Endothelial cell of umbilical vein (primary cell): ENCODE measurements around the gene CYTH1. TPM values are rescaled to one million over a fixed set of nuclear protein-coding genes. Genes with fewer than 3 reads are reported as not detected.

Experiments
- BruUV-seq: library from RNA; stranded (reverse); fragments of 400-500 nt; replicated peaks from 2 replicates; lab custom pipeline; 2021; lab: Mats Ljungman, UMichigan
- CTCF ChIA-PET: fragments of 300-600, 350-600 bp; sonication (Branson Sonifier 250); formaldehyde crosslinking; loops from one replicate; lab custom pipeline; 2021; ENCODE audit warnings: antibody characterized with exemption, inconsistent platforms; lab: Charles Lee
- POLR2A ChIA-PET: fragments of 300-600, 350-600 bp; sonication (Branson Sonifier 250); formaldehyde crosslinking; loops from one replicate; lab custom pipeline; 2021; ENCODE audit warnings: antibody characterized with exemption, inconsistent platforms; lab: Charles Lee
- DNase-seq: peaks from one replicate; pipeline ENCODE4 v3.0.0-alpha.2; 2011; ENCODE audit warnings: low read depth, low spot score
- FAIRE-seq: peaks from 2 replicates; lab custom pipeline; 2011; peaks lifted over from hg19 to GRCh38; lab: Jason Lieb, UNC
- H2AFZ ChIP-seq: 2 replicates; pipeline ENCODE4 v1.6.0; 2012; ENCODE audit warnings: low read depth, low read length, control low read depth, inconsistent platforms
- H3K27ac ChIP-seq: 2 replicates; pipeline ENCODE4 v1.5.1; 2011; ENCODE audit warnings: low read depth, mild to moderate bottlenecking, control low read depth, low read length, moderate library complexity; ENCODE audit not compliant: insufficient read depth
- H3K27me3 ChIP-seq, 2 experiments: 2 replicates each; pipeline versions ENCODE4 v1.6.0 to v1.6.1; 2011; ENCODE audit warnings: low read length in 2 of 2, mixed read lengths in 1 of 2; ENCODE audit not compliant: control insufficient read depth in 2 of 2, insufficient read depth in 2 of 2
- H3K36me3 ChIP-seq, 2 experiments: 2 replicates in 1 of 2; 3 replicates in 1 of 2; pipeline ENCODE4 v1.5.1; 2011; ENCODE audit warnings: low read length in 2 of 2, mild to moderate bottlenecking in 1 of 2, moderate library complexity in 1 of 2; ENCODE audit not compliant: control insufficient read depth in 2 of 2, insufficient read depth in 2 of 2; ENCODE audit errors: extremely low read depth in 1 of 2
- H3K4me1 ChIP-seq: 3 replicates; pipeline ENCODE4 v1.5.1; 2011; ENCODE audit warnings: mild to moderate bottlenecking, low read length; ENCODE audit not compliant: control insufficient read depth, insufficient read depth; ENCODE audit errors: extremely low read depth
- H3K4me2 ChIP-seq: 2 replicates; pipeline ENCODE4 v1.6.1; 2011; ENCODE audit warnings: low read length, control low read depth, mixed read lengths; ENCODE audit not compliant: insufficient read depth
- H3K4me3 ChIP-seq, 3 experiments: fragments of 200-600 bp in 1 of 3; sonication (generic), shearing (Covaris generic) in 1 of 3; replicated peaks in 1 of 3; 2 replicates each; pipeline ENCODE4 v1.5.1; 2011 to 2016; ENCODE audit warnings: control low read depth in 3 of 3, low read length in 3 of 3, mild to moderate bottlenecking in 2 of 3, inconsistent platforms in 1 of 3, low read depth in 1 of 3, moderate library complexity in 1 of 3; ENCODE audit not compliant: insufficient read depth in 1 of 3
- H3K79me2 ChIP-seq: 2 replicates; pipeline ENCODE4 v1.6.0; 2012; ENCODE audit warnings: low read length, inconsistent platforms; ENCODE audit not compliant: control insufficient read depth, insufficient read depth
- H3K9ac ChIP-seq: replicated peaks from 2 replicates; pipeline ENCODE3; 2011; ENCODE audit warnings: low read length, control low read depth; ENCODE audit not compliant: insufficient read depth; ENCODE audit errors: extremely low read depth
- H3K9me1 ChIP-seq: replicated peaks from 3 replicates; pipeline ENCODE4 v1.6.0; 2011; ENCODE audit warnings: mild to moderate bottlenecking, low read length; ENCODE audit not compliant: control insufficient read depth, insufficient read depth; ENCODE audit errors: extremely low read depth
- H3K9me3 ChIP-seq: replicated peaks from 2 replicates; pipeline ENCODE4 v1.5.1; 2012; ENCODE audit warnings: low read length, inconsistent platforms; ENCODE audit not compliant: control insufficient read depth, insufficient read depth
- H4K20me1 ChIP-seq: replicated peaks from 2 replicates; pipeline ENCODE3; 2011; ENCODE audit warnings: mild to moderate bottlenecking, low read length; ENCODE audit not compliant: control insufficient read depth, insufficient read depth; ENCODE audit errors: extremely low read depth
- CTCF ChIP-seq, 2 donors: IDR thresholded peaks; 1 replicate in 1 of 2; 2 replicates in 1 of 2; pipeline ENCODE4 v1.5.1; 2011; ENCODE audit warnings: low read length in 2 of 2, mild to moderate bottlenecking in 2 of 2, moderate library complexity in 2 of 2, control low read depth in 1 of 2, inconsistent platforms in 1 of 2, low read depth in 1 of 2; ENCODE audit not compliant: insufficient read depth in 1 of 2; ENCODE audit errors: extremely low read depth in 1 of 2
- EZH2 ChIP-seq: IDR thresholded peaks from 2 replicates; pipeline ENCODE4 v1.6.1; 2012; ENCODE audit warnings: borderline replicate concordance, low read depth, mild to moderate bottlenecking, moderate library complexity, low read length, inconsistent platforms; ENCODE audit not compliant: severe bottlenecking
- FOS ChIP-seq: IDR thresholded peaks from 2 replicates; pipeline ENCODE4 v1.6.1; 2011; ENCODE audit warnings: mild to moderate bottlenecking, low read length, moderate library complexity, borderline replicate concordance; ENCODE audit not compliant: insufficient read depth
- GATA2 ChIP-seq: IDR thresholded peaks from 2 replicates; pipeline ENCODE4 v1.7.0; 2011; ENCODE audit warnings: low read depth, mild to moderate bottlenecking, moderate library complexity, mixed read lengths, low read length; ENCODE audit not compliant: insufficient read length, insufficient read depth
- JUN ChIP-seq: IDR thresholded peaks from 2 replicates; pipeline ENCODE4 v1.6.1; 2011; ENCODE audit warnings: borderline replicate concordance, low read depth; ENCODE audit not compliant: insufficient read length, insufficient read depth
- MYC ChIP-seq: IDR thresholded peaks from one replicate; pipeline ENCODE4 v1.6.1; 2011; ENCODE audit warnings: mild to moderate bottlenecking, low read depth, low read length
- POLR2A ChIP-seq: IDR thresholded peaks from 2 replicates; pipeline ENCODE4 v1.6.1; 2012; ENCODE audit warnings: low read depth, mild to moderate bottlenecking, control low read depth, low read length
- POLR2AphosphoS5 ChIP-seq: IDR thresholded peaks from 2 replicates; pipeline ENCODE4 v1.6.1; 2012; ENCODE audit warnings: low read depth, mild to moderate bottlenecking, control low read depth, low read length, moderate library complexity; ENCODE audit not compliant: insufficient read depth
- dilution Hi-C: fragments of 300-500 bp; cut with MboI; formaldehyde crosslinking; loops from one replicate; pipeline ENCODE4 v1.15.0; 2019; ENCODE audit warnings: low sequenced_read_pairs; ENCODE audit not compliant: extremely low pct_ligation_motif_present
- intact Hi-C: fragments of 100-400 bp; cut with micrococcal nuclease; formaldehyde crosslinking; loops from one replicate; pipeline ENCODE4 v1.10.0; 2022
- polyA plus RNA-seq, 4 experiments: library from polyadenylated mRNA; depleted of rRNA in 3 of 4; stranded (reverse) in 3 of 4; unstranded in 1 of 4; fragments of >200 nt; gene quantifications; 2 replicates each; pipeline versions ENCODE4 v1.2.1 to v1.2.3, GENCODE V29; 2011 to 2012; ENCODE audit warnings: missing spikeins in 1 of 4
- total RNA-seq: library from RNA; stranded (reverse); gene quantifications from 2 replicates; pipeline ENCODE4 v1.2.3, GENCODE V29; 2021
- TF ChIP-seq, protein P1 (sequence below): IDR thresholded peaks from 2 replicates; pipeline ENCODE4 v1.6.1; 2011; ENCODE audit not compliant: insufficient read depth, insufficient read length

Gene CYTH1
- total and polyA plus RNA-seq, 2 donors (not counting 3 experiments of a cell fraction or from before 2014, with no cell fraction given): 35.9 to 49.9 TPM

- peaks cover 3% of the 10 kb centered on the region for H4K20me1 ChIP-seq
- dilution Hi-C loops (no loop called here), intact Hi-C loops (no loop called here)
- TF ChIP-seq, protein P1, sequence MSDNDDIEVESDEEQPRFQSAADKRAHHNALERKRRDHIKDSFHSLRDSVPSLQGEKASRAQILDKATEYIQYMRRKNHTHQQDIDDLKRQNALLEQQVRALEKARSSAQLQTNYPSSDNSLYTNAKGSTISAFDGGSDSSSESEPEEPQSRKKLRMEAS: peak; percentile 87
- TF ChIP-seq EZH2 (no peak), MYC (peak; percentile 99)
- H3K27ac ChIP-seq: no peak overlapping the region
- no peaks in the 10 kb centered on the region for H3K36me3 ChIP-seq
- no peaks in the 10 kb centered on the region for H3K9me3 ChIP-seq
- H3K4me3 ChIP-seq: peak overlapping the region in 2 of 3 experiments; percentile 18 to 34
- peak; percentile 57 for DNase-seq
- peak overlapping the region; percentile 19 for H2AFZ ChIP-seq
- ChIA-PET CTCF (interaction anchor here (0.9 to 4.5 kb wide), 10 partner anchors 9 to 220 kb away, joined by 3 to 32 read pairs (median 6); no protein-coding TSS in a partner anchor), POLR2A (no interaction called here)
- H3K9me1 ChIP-seq: no peaks in the 10 kb centered on the region
- BruUV-seq: no TSS peak
- H3K27me3 ChIP-seq: no peaks in the 10 kb centered on the region
- peak; percentile 76 for FAIRE-seq
- H3K79me2 ChIP-seq: peaks cover 28% of the 10 kb centered on the region
- H3K4me2 ChIP-seq: peak overlapping the region; percentile 72
- peak overlapping the region; percentile 27 for H3K9ac ChIP-seq
- peaks cover 35% of the 10 kb centered on the region for H3K4me1 ChIP-seq
These were observed 65.2 kb downstream of the CYTH1 start for GRCh38 chr17:78716814-78717393.

DNA sequence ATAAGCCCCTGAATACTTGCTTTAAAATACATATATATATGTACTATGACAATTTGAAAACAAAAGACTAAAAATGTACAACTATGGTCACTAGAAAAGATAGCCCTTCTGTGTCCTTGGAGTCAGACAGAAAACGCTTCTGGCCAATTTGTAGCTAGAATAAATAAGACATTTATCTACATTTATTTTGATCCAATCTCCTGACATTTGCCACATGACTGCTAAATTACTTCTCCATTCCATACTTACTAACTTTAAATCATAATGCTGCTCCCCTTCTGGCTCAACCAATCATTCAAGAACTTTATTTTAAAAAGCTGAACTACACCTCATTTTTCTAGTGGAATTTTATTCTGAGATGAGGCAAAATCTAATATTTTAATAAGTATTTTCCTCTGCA lies 65.8 kb downstream of the CYTH1 start:
- H2AFZ ChIP-seq: no peak overlapping the region
- no peaks in the 10 kb centered on the region for H3K9me1 ChIP-seq
- H3K36me3 ChIP-seq: no peaks in the 10 kb centered on the region
- BruUV-seq: no TSS peak
- dilution Hi-C loops (no loop called here), intact Hi-C loops (no loop called here)
- H3K9ac ChIP-seq: no peak overlapping the region
- peaks cover 26% of the 10 kb centered on the region for H3K79me2 ChIP-seq
- CTCF ChIA-PET: interaction anchor here (1.4 to 4.5 kb wide), 7 partner anchors 8 to 219 kb away, joined by 3 to 32 read pairs (median 8); no protein-coding TSS in a partner anchor
- no peak overlapping the region for H3K27ac ChIP-seq
- H4K20me1 ChIP-seq: peaks cover 3% of the 10 kb centered on the region
- FAIRE-seq (no peak), DNase-seq (no peak)
- POLR2A ChIA-PET: no interaction called here
- H3K27me3 ChIP-seq: no peaks in the 10 kb centered on the region
- H3K4me3 ChIP-seq: no peak overlapping the region
- peak overlapping the region; percentile 72 for H3K4me2 ChIP-seq
- TF ChIP-seq CTCF (IDR thresholded peaks at IDR 0.05; ENCODE audit: extremely low read depth in 1 of 2, insufficient read depth in 1 of 2, low read depth in 1 of 2, low read length in 2 of 2) (no peak), EZH2 (no peak), GATA2 (no peak), POLR2AphosphoS5 (no peak), POLR2A (no peak), FOS (no peak), MYC (no peak), JUN (no peak)
- TF ChIP-seq, protein P1: no peak
- H3K4me1 ChIP-seq: peaks cover 35% of the 10 kb centered on the region
- H3K9me3 ChIP-seq: no peaks in the 10 kb centered on the region
